GM23338 (cell line): ENCODE data around the gene CCNL1. TPM values are rescaled to one million over a fixed set of nuclear protein-coding genes. Genes with fewer than 3 reads are reported as not detected.
A peak's percentile ranks its signal among the peaks of the same experiment; 100 is the strongest.

Source experiments
- ATAC-seq: fragments of 200-7000 bp; cut with Tn5 transposase; 3 replicates; pipeline ENCODE4 v1.9.1; 2020
- DNase-seq: peaks from one replicate; pipeline ENCODE4 v3.0.0-alpha.2; 2015; ENCODE audit warnings: low spot score
- H2AFZ ChIP-seq: fragments of 200-600 bp; sonication (generic); 2 replicates; pipeline ENCODE4 v1.8.0; 2016; ENCODE audit warnings: antibody characterized with exemption, mild to moderate bottlenecking, moderate library complexity
- H3F3A ChIP-seq: fragments of 200-600 bp; sonication (generic); replicated peaks from 2 replicates; pipeline ENCODE4 v1.8.0; 2017; ENCODE audit warnings: antibody characterized with exemption, mixed run types, low read depth
- H3K27ac ChIP-seq: fragments of 200-600 bp; sonication (generic); 2 replicates; pipeline ENCODE4 v1.6.1; 2016; ENCODE audit warnings: low read depth
- H3K27me3 ChIP-seq: fragments of 200-600 bp; sonication (generic); 2 replicates; pipeline ENCODE4 v1.8.0; 2016; ENCODE audit warnings: mild to moderate bottlenecking, mixed run types, moderate library complexity; ENCODE audit not compliant: insufficient read depth
- H3K36me3 ChIP-seq: fragments of 200-600 bp; sonication (generic); 2 replicates; pipeline ENCODE4 v1.8.0; 2016; ENCODE audit warnings: mild to moderate bottlenecking; ENCODE audit not compliant: insufficient read depth
- H3K4me1 ChIP-seq: fragments of 200-600 bp; sonication (generic); 2 replicates; pipeline ENCODE4 v1.8.0; 2016; ENCODE audit warnings: mild to moderate bottlenecking, moderate library complexity; ENCODE audit not compliant: insufficient read depth
- H3K4me2 ChIP-seq: fragments of 200-600 bp; sonication (generic); 2 replicates; pipeline ENCODE4 v1.7.1; 2017; ENCODE audit warnings: mixed run types
- H3K4me3 ChIP-seq: fragments of 200-600 bp; sonication (generic); 2 replicates; pipeline ENCODE4 v1.6.1; 2016; ENCODE audit warnings: mixed run types
- H3K79me2 ChIP-seq: fragments of 200-600 bp; sonication (generic); replicated peaks from 2 replicates; pipeline ENCODE4 v1.8.0; 2017; ENCODE audit warnings: mild to moderate bottlenecking; ENCODE audit not compliant: insufficient read depth
- H3K9me2 ChIP-seq: fragments of 200-600 bp; sonication (generic); 2 replicates; pipeline ENCODE4 v1.8.0; 2017; ENCODE audit not compliant: insufficient read depth
- H4K20me1 ChIP-seq: fragments of 200-600 bp; sonication (generic); replicated peaks from 2 replicates; pipeline ENCODE4 v1.8.0; 2017; ENCODE audit warnings: mild to moderate bottlenecking; ENCODE audit not compliant: insufficient read depth
- H3K27ac Mint-ChIP-seq: 2 replicates; pipeline ENCODE4 v1.8.0; 2020; ENCODE audit warnings: inconsistent platforms, mild to moderate bottlenecking, moderate library complexity, mixed read lengths
- H3K27me3 Mint-ChIP-seq: 3 replicates; pipeline ENCODE4 v1.8.0; 2022; ENCODE audit warnings: low read depth, mild to moderate bottlenecking, moderate library complexity, mixed read lengths, inconsistent platforms; ENCODE audit not compliant: insufficient read depth, poor library complexity
- H3K36me3 Mint-ChIP-seq: 3 replicates; pipeline ENCODE4 v1.8.0; 2021; ENCODE audit warnings: low read depth, mild to moderate bottlenecking, inconsistent platforms, moderate library complexity, mixed read lengths
- H3K4me1 Mint-ChIP-seq: 3 replicates; pipeline ENCODE4 v1.8.0; 2020; ENCODE audit warnings: mild to moderate bottlenecking, inconsistent platforms, mixed read lengths
- H3K4me3 Mint-ChIP-seq: 3 replicates; pipeline ENCODE4 v1.8.0; 2021; ENCODE audit warnings: moderate library complexity, mild to moderate bottlenecking, inconsistent platforms, mixed read lengths
- H3K9me3 Mint-ChIP-seq: 3 replicates; pipeline ENCODE4 v1.8.0; 2020; ENCODE audit warnings: moderate library complexity, mild to moderate bottlenecking, inconsistent platforms, mixed read lengths
- ETS1 ChIP-seq: IDR thresholded peaks from 2 replicates; pipeline ENCODE4 v1.6.1; 2016; ENCODE audit warnings: antibody characterized with exemption
- EZH2 ChIP-seq: fragments of 200-600 bp; sonication (generic); IDR thresholded peaks from one replicate; pipeline ENCODE4 v1.8.0; 2017; ENCODE audit warnings: antibody characterized with exemption, mild to moderate bottlenecking, low read depth; ENCODE audit not compliant: unreplicated experiment
- EZH2phosphoT487 ChIP-seq: fragments of 200-600 bp; sonication (generic); IDR thresholded peaks from one replicate; pipeline ENCODE4 v1.8.1; 2018; ENCODE audit warnings: antibody characterized with exemption; ENCODE audit not compliant: unreplicated experiment
- JUNB ChIP-seq: IDR thresholded peaks from one replicate; pipeline ENCODE4 v1.6.1; 2016; ENCODE audit warnings: antibody characterized with exemption; ENCODE audit not compliant: unreplicated experiment
- POLR2AphosphoS5 ChIP-seq: IDR thresholded peaks from 2 replicates; pipeline ENCODE4 v1.6.1; 2016; ENCODE audit warnings: antibody characterized with exemption, low read depth
- STAT1 ChIP-seq: IDR thresholded peaks from one replicate; pipeline ENCODE4 v1.6.1; 2016; ENCODE audit warnings: antibody characterized with exemption; ENCODE audit not compliant: unreplicated experiment
- ZNF114 ChIP-seq: fragments of 250-450 bp; sonication (Bioruptor Pico); IDR thresholded peaks from 2 replicates; pipeline ENCODE4 v1.5.0; 2020; ENCODE audit warnings: mild to moderate bottlenecking, moderate library complexity
- ZNF331 ChIP-seq: fragments of 250-450 bp; sonication (Bioruptor Pico); IDR thresholded peaks from 2 replicates; pipeline ENCODE4 v1.5.0; 2020; ENCODE audit warnings: low read depth, mild to moderate bottlenecking, moderate library complexity
- polyA plus RNA-seq: library from polyadenylated mRNA; unstranded; fragments of >200 nt; fragmentation: Nextera tagmentation; extraction: Ambion mirVana; gene quantifications from 2 replicates; pipeline ENCODE4 v1.2.1, GENCODE V29; 2016
- total RNA-seq: library from RNA; depleted of rRNA; stranded (reverse); fragments of >200 nt; shearing (Covaris generic); gene quantifications from 2 replicates; pipeline ENCODE4 v1.2.3, GENCODE V29; 2014
- TF ChIP-seq, protein P1 (sequence below): IDR thresholded peaks from one replicate; pipeline ENCODE4 v1.6.1; 2018; ENCODE audit warnings: antibody characterized with exemption; ENCODE audit not compliant: unreplicated experiment
- TF ChIP-seq, protein P2 (sequence below), 2 experiments: fragments of 200-600 bp in 1 of 2; sonication (generic) in 1 of 2; conservative IDR thresholded peaks; 2 replicates each; pipeline versions ENCODE4 v1.5.1 to v1.6.1; 2016 to 2017; ENCODE audit warnings: antibody characterized with exemption in 2 of 2, low read depth in 2 of 2, mild to moderate bottlenecking in 2 of 2, moderate library complexity in 1 of 2

CCNL1 gene
- total and polyA plus RNA-seq, 2 experiments from 2014 or later: 108 to 134 TPM

- Histone ChIP-seq H3K4me3 (peak overlapping the region; percentile 63), H3K27ac (peak overlapping the region; percentile 82), H3K9me2 (no peaks in the 10 kb centered on the region), H3K27me3 (no peaks in the 10 kb centered on the region), H3K4me2 (peak overlapping the region; percentile 78), H3K36me3 (0 out of 2 replicates have a peak, but pooled peaks cover 2% of the 10 kb centered on the region), H3K4me1 (peaks cover 4% of the 10 kb centered on the region; the same call in 1 of the 2 replicates), H3K79me2 (peaks cover 14% of the 10 kb centered on the region), H4K20me1 (no peaks in the 10 kb centered on the region), H3F3A (no peaks in the 10 kb centered on the region), H2AFZ (peak overlapping the region; percentile 4; the same call in 1 of the 2 replicates)
- H3K27me3 Mint-ChIP-seq: peaks cover 2% of the 10 kb centered on the region
- peaks cover 39% of the 10 kb centered on the region for H3K9me3 Mint-ChIP-seq
- peak overlapping the region; percentile 89 for H3K4me3 Mint-ChIP-seq
- peak overlapping the region; percentile 92 for H3K27ac Mint-ChIP-seq
- peaks cover 44% of the 10 kb centered on the region for H3K36me3 Mint-ChIP-seq
- no peak for TF ChIP-seq ZNF114 (CRISPR knock-in tag)
- TF ChIP-seq, protein P1, sequence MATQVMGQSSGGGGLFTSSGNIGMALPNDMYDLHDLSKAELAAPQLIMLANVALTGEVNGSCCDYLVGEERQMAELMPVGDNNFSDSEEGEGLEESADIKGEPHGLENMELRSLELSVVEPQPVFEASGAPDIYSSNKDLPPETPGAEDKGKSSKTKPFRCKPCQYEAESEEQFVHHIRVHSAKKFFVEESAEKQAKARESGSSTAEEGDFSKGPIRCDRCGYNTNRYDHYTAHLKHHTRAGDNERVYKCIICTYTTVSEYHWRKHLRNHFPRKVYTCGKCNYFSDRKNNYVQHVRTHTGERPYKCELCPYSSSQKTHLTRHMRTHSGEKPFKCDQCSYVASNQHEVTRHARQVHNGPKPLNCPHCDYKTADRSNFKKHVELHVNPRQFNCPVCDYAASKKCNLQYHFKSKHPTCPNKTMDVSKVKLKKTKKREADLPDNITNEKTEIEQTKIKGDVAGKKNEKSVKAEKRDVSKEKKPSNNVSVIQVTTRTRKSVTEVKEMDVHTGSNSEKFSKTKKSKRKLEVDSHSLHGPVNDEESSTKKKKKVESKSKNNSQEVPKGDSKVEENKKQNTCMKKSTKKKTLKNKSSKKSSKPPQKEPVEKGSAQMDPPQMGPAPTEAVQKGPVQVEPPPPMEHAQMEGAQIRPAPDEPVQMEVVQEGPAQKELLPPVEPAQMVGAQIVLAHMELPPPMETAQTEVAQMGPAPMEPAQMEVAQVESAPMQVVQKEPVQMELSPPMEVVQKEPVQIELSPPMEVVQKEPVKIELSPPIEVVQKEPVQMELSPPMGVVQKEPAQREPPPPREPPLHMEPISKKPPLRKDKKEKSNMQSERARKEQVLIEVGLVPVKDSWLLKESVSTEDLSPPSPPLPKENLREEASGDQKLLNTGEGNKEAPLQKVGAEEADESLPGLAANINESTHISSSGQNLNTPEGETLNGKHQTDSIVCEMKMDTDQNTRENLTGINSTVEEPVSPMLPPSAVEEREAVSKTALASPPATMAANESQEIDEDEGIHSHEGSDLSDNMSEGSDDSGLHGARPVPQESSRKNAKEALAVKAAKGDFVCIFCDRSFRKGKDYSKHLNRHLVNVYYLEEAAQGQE: no peak
- no peak for TF ChIP-seq EZH2phosphoT487
- no peak for TF ChIP-seq EZH2
- DNase-seq (peak; percentile 43), ATAC-seq (peak; percentile 67)
- peaks cover 9% of the 10 kb centered on the region; the same call in 2 of the 3 replicates for H3K4me1 Mint-ChIP-seq
These were observed 16.0 kb upstream of the CCNL1 start for GRCh38 chr3:157175691-157176507.

- Histone ChIP-seq H3K36me3 (0 out of 2 replicates have a peak, but pooled peaks cover 2% of the 10 kb centered on the region), H3F3A (no peaks in the 10 kb centered on the region), H3K4me1 (peaks cover 4% of the 10 kb centered on the region; the same call in 1 of the 2 replicates), H2AFZ (peak overlapping the region; percentile 79; the same call in 1 of the 2 replicates), H3K4me3 (peak overlapping the region; percentile 63), H3K27me3 (no peaks in the 10 kb centered on the region), H3K27ac (peak overlapping the region; percentile 87), H3K4me2 (peak overlapping the region; percentile 78), H4K20me1 (no peaks in the 10 kb centered on the region), H3K79me2 (peaks cover 14% of the 10 kb centered on the region), H3K9me2 (no peaks in the 10 kb centered on the region)
- ATAC-seq: peak; percentile 88
- H3K27ac Mint-ChIP-seq: peak overlapping the region; percentile 97
- H3K9me3 Mint-ChIP-seq: peaks cover 30% of the 10 kb centered on the region
- peaks cover 9% of the 10 kb centered on the region; the same call in 2 of the 3 replicates for H3K4me1 Mint-ChIP-seq
- H3K4me3 Mint-ChIP-seq: peak overlapping the region; percentile 89
- H3K27me3 Mint-ChIP-seq: peaks cover 2% of the 10 kb centered on the region
- peaks cover 36% of the 10 kb centered on the region for H3K36me3 Mint-ChIP-seq
- DNase-seq: peak; percentile 100
- no peak for TF ChIP-seq STAT1
- TF ChIP-seq POLR2AphosphoS5: peak; percentile 93
- no peak for TF ChIP-seq JUNB
- TF ChIP-seq, protein P1: peak; percentile 3
- no peak for TF ChIP-seq EZH2phosphoT487
- peak; percentile 37; the same call in 1 of the 2 replicates for TF ChIP-seq ZNF331 (CRISPR knock-in tag)
- TF ChIP-seq, protein P2, sequence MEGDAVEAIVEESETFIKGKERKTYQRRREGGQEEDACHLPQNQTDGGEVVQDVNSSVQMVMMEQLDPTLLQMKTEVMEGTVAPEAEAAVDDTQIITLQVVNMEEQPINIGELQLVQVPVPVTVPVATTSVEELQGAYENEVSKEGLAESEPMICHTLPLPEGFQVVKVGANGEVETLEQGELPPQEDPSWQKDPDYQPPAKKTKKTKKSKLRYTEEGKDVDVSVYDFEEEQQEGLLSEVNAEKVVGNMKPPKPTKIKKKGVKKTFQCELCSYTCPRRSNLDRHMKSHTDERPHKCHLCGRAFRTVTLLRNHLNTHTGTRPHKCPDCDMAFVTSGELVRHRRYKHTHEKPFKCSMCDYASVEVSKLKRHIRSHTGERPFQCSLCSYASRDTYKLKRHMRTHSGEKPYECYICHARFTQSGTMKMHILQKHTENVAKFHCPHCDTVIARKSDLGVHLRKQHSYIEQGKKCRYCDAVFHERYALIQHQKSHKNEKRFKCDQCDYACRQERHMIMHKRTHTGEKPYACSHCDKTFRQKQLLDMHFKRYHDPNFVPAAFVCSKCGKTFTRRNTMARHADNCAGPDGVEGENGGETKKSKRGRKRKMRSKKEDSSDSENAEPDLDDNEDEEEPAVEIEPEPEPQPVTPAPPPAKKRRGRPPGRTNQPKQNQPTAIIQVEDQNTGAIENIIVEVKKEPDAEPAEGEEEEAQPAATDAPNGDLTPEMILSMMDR (conservative IDR thresholded peaks at IDR 0.05; ENCODE audit: low read depth in 2 of 2): no peak
- TF ChIP-seq EZH2: no peak
- peak; percentile 89; the same call in 1 of the 2 replicates for TF ChIP-seq ETS1
These were observed 14.9 kb upstream of the CCNL1 start for GRCh38 chr3:157174649-157175498.
